ENCODE data around the gene SVBP.

Gene SVBP

GRCh38 chr1:42851960-42852607 lies 34.9 kb upstream of the SVBP start:
- peaks cover 4% of the 10 kb centered on the region for H3K4me1 ChIP-seq (ENCODE audit: control insufficient read depth, insufficient read depth, low read depth, low read length)
- no peak overlapping the region for H2BK12ac ChIP-seq (ENCODE audit: low read length in 2 of 2)
- no peak overlapping the region for H3K27ac ChIP-seq (ENCODE audit: low read length, poor library complexity, severe bottlenecking)
- no peak overlapping the region for H4K8ac ChIP-seq (ENCODE audit: low read length)
- no peak overlapping the region for H2BK5ac ChIP-seq (ENCODE audit: low read depth, low read length, poor library complexity, severe bottlenecking)
- no peak overlapping the region for H2AK5ac ChIP-seq (ENCODE audit: low read length, severe bottlenecking)
- whole genome bisulfite sequencing, result 92% methylated on average over 2 of the region's 2 CpGs
- no peak overlapping the region for H4K91ac ChIP-seq (ENCODE audit: low read length)
- H3K79me1 ChIP-seq (replicated peaks; ENCODE audit: low read length, poor library complexity, severe bottlenecking), result peaks cover 28% of the 10 kb centered on the region
- H3K23ac ChIP-seq (ENCODE audit: low read length in 2 of 2), result no peak overlapping the region
- no peak overlapping the region for H2BK120ac ChIP-seq (ENCODE audit: low read depth, low read length)
- H2BK15ac ChIP-seq (ENCODE audit: low read depth, poor library complexity, severe bottlenecking), result no peak overlapping the region
- H3K4me2 ChIP-seq (ENCODE audit: low read length, poor library complexity, severe bottlenecking), result no peak overlapping the region
- no peak overlapping the region for H3K9ac ChIP-seq (ENCODE audit: low read length)
- no peak overlapping the region for H3K18ac ChIP-seq (ENCODE audit: low read depth in 1 of 2, low read length in 2 of 2)
- no peak overlapping the region for H2AFZ ChIP-seq (ENCODE audit: low read depth, low read length)
- no peak for DNase-seq
- H3K14ac ChIP-seq (ENCODE audit: low read length in 2 of 2), result no peak overlapping the region
- H3K9me3 ChIP-seq (ENCODE audit: control insufficient read depth, low read length), result peaks cover 10% of the 10 kb centered on the region
- H3K36me3 ChIP-seq (ENCODE audit: control insufficient read depth in 1 of 2, insufficient read depth in 2 of 2, low read depth in 1 of 2, low read length in 2 of 2), result peaks cover 15 to 37% of the 10 kb centered on the region in 2 experiments
- no peak overlapping the region for H3K4me3 ChIP-seq (ENCODE audit: insufficient read depth in 1 of 2, low read depth in 1 of 2, low read length in 2 of 2)
- H3K27me3 ChIP-seq (ENCODE audit: control insufficient read depth in 1 of 2, insufficient read depth in 1 of 2, low read length in 2 of 2), result no peaks in the 10 kb centered on the region
- H3K4ac ChIP-seq (ENCODE audit: low read depth in 1 of 2, low read length in 2 of 2), result no peak overlapping the region

GRCh38 chr1:42851420-42851819 lies 34.2 kb upstream of the SVBP start:
- Histone ChIP-seq H3K23ac (ENCODE audit: low read length in 2 of 2) (no peak overlapping the region), H2BK12ac (ENCODE audit: low read length in 2 of 2) (no peak overlapping the region), H3K9me3 (ENCODE audit: control insufficient read depth, low read length) (peaks cover 10% of the 10 kb centered on the region), H2BK5ac (ENCODE audit: low read depth, low read length, poor library complexity, severe bottlenecking) (no peak overlapping the region), H2BK15ac (ENCODE audit: low read depth, poor library complexity, severe bottlenecking) (no peak overlapping the region), H3K4me1 (ENCODE audit: control insufficient read depth, insufficient read depth, low read depth, low read length) (peaks cover 4% of the 10 kb centered on the region), H3K79me1 (replicated peaks; ENCODE audit: low read length, poor library complexity, severe bottlenecking) (peaks cover 34% of the 10 kb centered on the region), H2AFZ (ENCODE audit: low read depth, low read length) (no peak overlapping the region), H3K36me3 (ENCODE audit: control insufficient read depth in 1 of 2, insufficient read depth in 2 of 2, low read depth in 1 of 2, low read length in 2 of 2) (peaks cover 15 to 37% of the 10 kb centered on the region in 2 experiments), H3K27me3 (ENCODE audit: control insufficient read depth in 1 of 2, insufficient read depth in 1 of 2, low read length in 2 of 2) (no peaks in the 10 kb centered on the region), H3K18ac (ENCODE audit: low read depth in 1 of 2, low read length in 2 of 2) (no peak overlapping the region), H3K9ac (ENCODE audit: low read length) (no peak overlapping the region), H4K8ac (ENCODE audit: low read length) (no peak overlapping the region), H3K27ac (ENCODE audit: low read length, poor library complexity, severe bottlenecking) (no peak overlapping the region), H4K91ac (ENCODE audit: low read length) (no peak overlapping the region), H3K14ac (ENCODE audit: low read length in 2 of 2) (no peak overlapping the region), H2AK5ac (ENCODE audit: low read length, severe bottlenecking) (no peak overlapping the region), H3K4ac (ENCODE audit: low read depth in 1 of 2, low read length in 2 of 2) (no peak overlapping the region), H2BK120ac (ENCODE audit: low read depth, low read length) (no peak overlapping the region), H3K4me2 (ENCODE audit: low read length, poor library complexity, severe bottlenecking) (no peak overlapping the region), H3K4me3 (ENCODE audit: insufficient read depth in 1 of 2, low read depth in 1 of 2, low read length in 2 of 2) (no peak overlapping the region)
- no peak for DNase-seq
- 97% methylated on average over 15 of the region's 15 CpGs for WGBS

- H2BK120ac ChIP-seq (ENCODE audit: low read depth, low read length), result no peak overlapping the region
- peaks cover 10% of the 10 kb centered on the region for H3K9me3 ChIP-seq (ENCODE audit: control insufficient read depth, low read length)
- H3K79me1 ChIP-seq (replicated peaks; ENCODE audit: low read length, poor library complexity, severe bottlenecking), result peaks cover 35% of the 10 kb centered on the region
- WGBS, result 97% methylated on average over 5 of the region's 5 CpGs
- no peak overlapping the region for H3K4me2 ChIP-seq (ENCODE audit: low read length, poor library complexity, severe bottlenecking)
- no peak overlapping the region for H2BK15ac ChIP-seq (ENCODE audit: low read depth, poor library complexity, severe bottlenecking)
- no peak overlapping the region for H4K8ac ChIP-seq (ENCODE audit: low read length)
- no peak overlapping the region for H3K14ac ChIP-seq (ENCODE audit: low read length in 2 of 2)
- peaks cover 4% of the 10 kb centered on the region for H3K4me1 ChIP-seq (ENCODE audit: control insufficient read depth, insufficient read depth, low read depth, low read length)
- no peak overlapping the region for H3K9ac ChIP-seq (ENCODE audit: low read length)
- H3K27ac ChIP-seq (ENCODE audit: low read length, poor library complexity, severe bottlenecking), result no peak overlapping the region
- no peak overlapping the region for H2BK5ac ChIP-seq (ENCODE audit: low read depth, low read length, poor library complexity, severe bottlenecking)
- H3K27me3 ChIP-seq (ENCODE audit: control insufficient read depth in 1 of 2, insufficient read depth in 1 of 2, low read length in 2 of 2), result no peaks in the 10 kb centered on the region
- no peak overlapping the region for H3K23ac ChIP-seq (ENCODE audit: low read length in 2 of 2)
- H2AK5ac ChIP-seq (ENCODE audit: low read length, severe bottlenecking), result no peak overlapping the region
- no peak overlapping the region for H2BK12ac ChIP-seq (ENCODE audit: low read length in 2 of 2)
- H3K18ac ChIP-seq (ENCODE audit: low read depth in 1 of 2, low read length in 2 of 2), result no peak overlapping the region
- H3K4ac ChIP-seq (ENCODE audit: low read depth in 1 of 2, low read length in 2 of 2), result no peak overlapping the region
- DNase-seq, result no peak
- peaks cover 15 to 37% of the 10 kb centered on the region in 2 experiments for H3K36me3 ChIP-seq (ENCODE audit: control insufficient read depth in 1 of 2, insufficient read depth in 2 of 2, low read depth in 1 of 2, low read length in 2 of 2)
- H3K4me3 ChIP-seq (ENCODE audit: insufficient read depth in 1 of 2, low read depth in 1 of 2, low read length in 2 of 2), result no peak overlapping the region
- H4K91ac ChIP-seq (ENCODE audit: low read length), result no peak overlapping the region
- H2AFZ ChIP-seq (ENCODE audit: low read depth, low read length), result no peak overlapping the region
Measured at GRCh38 chr1:42849944-42850343, 32.7 kb upstream of the SVBP start.

- H4K8ac ChIP-seq (ENCODE audit: low read length), result no peak overlapping the region
- H2BK5ac ChIP-seq (ENCODE audit: low read depth, low read length, poor library complexity, severe bottlenecking), result no peak overlapping the region
- H3K36me3 ChIP-seq (ENCODE audit: control insufficient read depth in 1 of 2, insufficient read depth in 2 of 2, low read depth in 1 of 2, low read length in 2 of 2), result peaks cover 15 to 37% of the 10 kb centered on the region in 2 experiments
- H3K79me1 ChIP-seq (replicated peaks; ENCODE audit: low read length, poor library complexity, severe bottlenecking), result peaks cover 35% of the 10 kb centered on the region
- no peak overlapping the region for H3K14ac ChIP-seq (ENCODE audit: low read length in 2 of 2)
- H3K23ac ChIP-seq (ENCODE audit: low read length in 2 of 2), result no peak overlapping the region
- H2AK5ac ChIP-seq (ENCODE audit: low read length, severe bottlenecking), result no peak overlapping the region
- H2BK15ac ChIP-seq (ENCODE audit: low read depth, poor library complexity, severe bottlenecking), result no peak overlapping the region
- no peak overlapping the region for H3K4ac ChIP-seq (ENCODE audit: low read depth in 1 of 2, low read length in 2 of 2)
- no peak overlapping the region for H3K18ac ChIP-seq (ENCODE audit: low read depth in 1 of 2, low read length in 2 of 2)
- no peak for DNase-seq
- no peak overlapping the region for H3K9ac ChIP-seq (ENCODE audit: low read length)
- H3K4me1 ChIP-seq (ENCODE audit: control insufficient read depth, insufficient read depth, low read depth, low read length), result peaks cover 4% of the 10 kb centered on the region
- H3K4me3 ChIP-seq (ENCODE audit: insufficient read depth in 1 of 2, low read depth in 1 of 2, low read length in 2 of 2), result no peak overlapping the region
- no peaks in the 10 kb centered on the region for H3K27me3 ChIP-seq (ENCODE audit: control insufficient read depth in 1 of 2, insufficient read depth in 1 of 2, low read length in 2 of 2)
- H3K4me2 ChIP-seq (ENCODE audit: low read length, poor library complexity, severe bottlenecking), result no peak overlapping the region
- H3K27ac ChIP-seq (ENCODE audit: low read length, poor library complexity, severe bottlenecking), result no peak overlapping the region
- no peak overlapping the region for H4K91ac ChIP-seq (ENCODE audit: low read length)
- no peak overlapping the region for H2BK12ac ChIP-seq (ENCODE audit: low read length in 2 of 2)
- 92% methylated on average over 1 of the region's 2 CpGs for WGBS
- H2AFZ ChIP-seq (ENCODE audit: low read depth, low read length), result no peak overlapping the region
- no peak overlapping the region for H2BK120ac ChIP-seq (ENCODE audit: low read depth, low read length)
- peaks cover 10% of the 10 kb centered on the region for H3K9me3 ChIP-seq (ENCODE audit: control insufficient read depth, low read length)
Measured at GRCh38 chr1:42848823-42849537, 31.8 kb upstream of the SVBP start.

Data from mesenchymal stem cell (in vitro differentiated cells and primary cell).